DND-41 (cell line): ENCODE results near the gene C5.

ENCODE experiments used
- ATAC-seq: fragments of 200-7000 bp; cut with Tn5 transposase; 3 replicates; pipeline ENCODE4 v1.9.1; 2021; ENCODE audit warnings: low read depth; ENCODE audit not compliant: insufficient read depth
- DNase-seq: peaks from one replicate; pipeline ENCODE4 v3.0.0-alpha.2; 2020
- H2AFZ ChIP-seq: 2 replicates; pipeline ENCODE4 v1.6.0; 2012; ENCODE audit warnings: low read depth, low read length
- H3K27ac ChIP-seq: 2 replicates; pipeline ENCODE4 v1.5.1; 2012; ENCODE audit warnings: low read length, inconsistent platforms
- H3K27me3 ChIP-seq: fragments of 200-600 bp; sonication (generic); 2 replicates; pipeline ENCODE4 v1.6.0; 2012; ENCODE audit warnings: low read length, mild to moderate bottlenecking, inconsistent platforms; ENCODE audit not compliant: insufficient read depth, poor library complexity
- H3K36me3 ChIP-seq: 2 replicates; pipeline ENCODE4 v1.5.1; 2012; ENCODE audit warnings: low read length, inconsistent platforms; ENCODE audit not compliant: insufficient read depth
- H3K4me1 ChIP-seq: 2 replicates; pipeline ENCODE4 v1.5.1; 2012; ENCODE audit warnings: mild to moderate bottlenecking, low read length; ENCODE audit not compliant: insufficient read depth
- H3K4me2 ChIP-seq: 2 replicates; pipeline ENCODE4 v1.6.0; 2012; ENCODE audit warnings: mild to moderate bottlenecking, moderate library complexity, low read length, inconsistent platforms; ENCODE audit not compliant: insufficient read depth
- H3K4me3 ChIP-seq, 2 experiments: fragments of 200-600 bp in 1 of 2; shearing (Covaris generic) in 1 of 2; 2 replicates each; pipeline ENCODE4 v1.5.1; 2012 to 2016; ENCODE audit warnings: inconsistent platforms in 2 of 2, low read length in 2 of 2, mild to moderate bottlenecking in 2 of 2, low read depth in 1 of 2, moderate library complexity in 1 of 2
- H3K79me2 ChIP-seq: 2 replicates; pipeline ENCODE4 v1.6.0; 2012; ENCODE audit warnings: low read length, inconsistent platforms; ENCODE audit not compliant: insufficient read depth
- H3K9ac ChIP-seq: 2 replicates; pipeline ENCODE4 v1.6.0; 2012; ENCODE audit warnings: low read depth, mild to moderate bottlenecking, inconsistent platforms, low read length, moderate library complexity
- H3K9me3 ChIP-seq: 2 replicates; pipeline ENCODE4 v1.5.1; 2012; ENCODE audit warnings: low read length, moderate library complexity, mild to moderate bottlenecking, inconsistent platforms; ENCODE audit not compliant: insufficient read depth, severe bottlenecking
- H4K20me1 ChIP-seq: 2 replicates; pipeline ENCODE4 v1.6.0; 2012; ENCODE audit warnings: low read length; ENCODE audit not compliant: insufficient read depth
- EZH2 ChIP-seq: IDR thresholded peaks from 3 replicates; pipeline ENCODE4 v1.6.1; 2012; ENCODE audit warnings: borderline replicate concordance, low read depth, mild to moderate bottlenecking, moderate library complexity, low read length, inconsistent platforms; ENCODE audit not compliant: severe bottlenecking
- TF ChIP-seq, protein P1 (sequence below): IDR thresholded peaks from 2 replicates; pipeline ENCODE4 v1.5.1; 2012; ENCODE audit warnings: borderline replicate concordance, low read length, moderate library complexity, mild to moderate bottlenecking; ENCODE audit not compliant: poor library complexity, severe bottlenecking; ENCODE audit errors: extremely low read depth

Gene C5

DNA sequence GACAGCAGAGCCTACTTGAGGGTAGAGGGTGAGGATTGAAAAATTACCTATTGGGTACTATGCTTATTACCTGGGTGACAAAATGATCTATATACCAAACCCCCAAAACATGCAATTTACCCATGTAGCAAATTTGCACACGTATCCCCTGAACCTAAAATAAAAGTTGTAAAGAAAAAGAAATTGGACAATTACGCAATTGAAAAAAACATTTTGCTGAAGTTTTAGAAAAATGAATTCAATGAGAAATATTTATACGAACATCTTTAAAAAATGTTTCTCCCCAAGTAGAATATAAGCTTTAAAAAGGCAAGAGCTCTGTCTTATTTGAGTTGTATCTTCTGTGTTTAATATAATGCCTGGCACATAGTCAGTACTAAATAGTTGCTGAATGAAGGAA is 93.2 kb downstream of the C5 start:
- TF ChIP-seq, protein P1, sequence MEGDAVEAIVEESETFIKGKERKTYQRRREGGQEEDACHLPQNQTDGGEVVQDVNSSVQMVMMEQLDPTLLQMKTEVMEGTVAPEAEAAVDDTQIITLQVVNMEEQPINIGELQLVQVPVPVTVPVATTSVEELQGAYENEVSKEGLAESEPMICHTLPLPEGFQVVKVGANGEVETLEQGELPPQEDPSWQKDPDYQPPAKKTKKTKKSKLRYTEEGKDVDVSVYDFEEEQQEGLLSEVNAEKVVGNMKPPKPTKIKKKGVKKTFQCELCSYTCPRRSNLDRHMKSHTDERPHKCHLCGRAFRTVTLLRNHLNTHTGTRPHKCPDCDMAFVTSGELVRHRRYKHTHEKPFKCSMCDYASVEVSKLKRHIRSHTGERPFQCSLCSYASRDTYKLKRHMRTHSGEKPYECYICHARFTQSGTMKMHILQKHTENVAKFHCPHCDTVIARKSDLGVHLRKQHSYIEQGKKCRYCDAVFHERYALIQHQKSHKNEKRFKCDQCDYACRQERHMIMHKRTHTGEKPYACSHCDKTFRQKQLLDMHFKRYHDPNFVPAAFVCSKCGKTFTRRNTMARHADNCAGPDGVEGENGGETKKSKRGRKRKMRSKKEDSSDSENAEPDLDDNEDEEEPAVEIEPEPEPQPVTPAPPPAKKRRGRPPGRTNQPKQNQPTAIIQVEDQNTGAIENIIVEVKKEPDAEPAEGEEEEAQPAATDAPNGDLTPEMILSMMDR = no peak
- no peak for TF ChIP-seq EZH2
- Histone ChIP-seq H3K9ac (no peak overlapping the region), H4K20me1 (no peaks in the 10 kb centered on the region), H3K4me1 (no peaks in the 10 kb centered on the region), H3K4me3 (no peak overlapping the region), H2AFZ (no peak overlapping the region), H3K4me2 (no peak overlapping the region), H3K79me2 (no peaks in the 10 kb centered on the region), H3K27ac (no peak overlapping the region), H3K27me3 (no peaks in the 10 kb centered on the region), H3K9me3 (no peaks in the 10 kb centered on the region), H3K36me3 (no peaks in the 10 kb centered on the region)
- no peak for DNase-seq
- ATAC-seq = no peak

DNA sequence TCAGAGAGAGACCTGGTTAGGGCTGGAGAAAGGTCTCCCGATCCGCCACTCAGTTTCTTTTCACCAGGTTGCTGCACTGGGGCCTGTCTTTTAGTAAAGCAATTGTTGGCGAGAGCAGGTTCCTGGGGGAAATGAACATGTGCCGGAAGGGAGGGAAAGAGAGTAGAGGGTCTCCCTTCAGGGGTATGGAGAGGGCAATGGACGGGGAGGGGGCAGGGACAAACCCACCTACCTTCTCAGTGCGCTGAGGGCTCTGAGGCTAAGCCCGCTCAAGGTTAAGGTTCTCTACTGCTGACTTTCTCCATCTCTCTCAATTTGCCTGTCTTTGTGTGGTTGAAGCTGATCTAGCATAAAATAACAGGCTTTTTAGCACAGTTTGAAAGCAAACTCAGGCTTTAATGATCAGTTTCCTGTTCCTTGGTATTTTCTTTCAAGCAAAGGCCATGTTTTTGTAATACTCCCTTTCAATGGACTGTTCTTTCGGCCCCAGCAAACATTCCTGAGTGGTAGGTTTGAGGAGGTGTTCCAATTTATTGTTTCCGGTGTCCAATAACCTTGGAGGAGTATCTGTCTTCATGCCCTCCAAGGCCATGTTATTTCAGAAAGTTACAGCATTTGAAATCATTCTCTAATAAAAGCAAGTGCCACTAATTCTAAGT is 98.0 kb downstream of the C5 start:
- Histone ChIP-seq H3K4me2 (no peak overlapping the region), H3K9me3 (no peaks in the 10 kb centered on the region), H3K27me3 (no peaks in the 10 kb centered on the region), H3K79me2 (no peaks in the 10 kb centered on the region), H2AFZ (no peak overlapping the region), H3K9ac (no peak overlapping the region), H3K27ac (no peak overlapping the region), H3K36me3 (no peaks in the 10 kb centered on the region), H3K4me3 (no peak overlapping the region), H3K4me1 (no peaks in the 10 kb centered on the region), H4K20me1 (no peaks in the 10 kb centered on the region)
- no peak for TF ChIP-seq EZH2
- TF ChIP-seq, protein P1 = no peak
- no peak for ATAC-seq
- DNase-seq = no peak

DNA sequence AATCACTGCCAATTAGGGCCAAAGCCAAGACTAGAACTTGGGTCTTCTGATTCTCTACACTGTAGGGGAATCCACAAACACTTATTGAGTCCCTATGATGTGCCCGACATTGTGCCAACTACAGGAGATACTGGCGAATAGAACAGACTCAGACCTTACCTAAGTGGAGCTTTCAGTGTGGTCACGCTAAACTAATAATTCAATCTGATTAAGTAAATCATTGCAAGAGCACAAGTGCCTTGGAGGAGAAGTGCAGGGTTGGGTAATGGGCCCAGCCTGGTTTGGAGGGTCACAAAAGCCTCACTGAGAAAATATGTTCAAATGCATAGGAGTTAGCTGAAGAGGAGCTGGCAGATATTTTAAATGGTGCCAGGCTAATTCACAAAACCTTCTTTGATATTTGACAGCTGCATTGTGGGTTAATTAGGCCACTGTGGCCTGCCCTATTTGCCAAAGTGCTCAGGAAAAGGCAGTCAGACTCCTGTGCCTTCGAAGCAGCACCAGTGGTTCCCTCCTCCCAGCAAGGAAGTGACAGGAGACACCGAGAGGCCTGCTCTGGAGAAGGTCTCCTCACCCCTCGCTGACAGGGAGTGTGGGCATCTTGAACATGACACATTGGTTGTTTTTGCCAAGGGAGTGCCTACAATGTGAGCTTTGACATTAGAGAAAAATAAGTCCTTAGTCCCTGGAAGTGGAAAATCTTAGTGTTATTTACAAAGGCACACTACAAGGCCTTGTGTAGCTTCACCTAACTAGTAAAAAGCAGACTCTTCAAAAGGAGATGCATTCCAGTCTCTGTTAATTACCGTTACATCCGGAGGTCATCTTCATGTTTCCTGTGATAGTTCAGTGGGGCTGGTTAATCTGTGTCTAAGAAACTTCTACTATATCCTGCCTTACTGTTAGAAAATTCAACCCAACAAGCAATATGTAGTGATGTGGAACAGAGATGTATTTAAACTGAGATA is 99.4 kb downstream of the C5 start:
- Histone ChIP-seq H3K36me3 (no peaks in the 10 kb centered on the region), H3K4me2 (no peak overlapping the region), H3K79me2 (no peaks in the 10 kb centered on the region), H2AFZ (peak overlapping the region; percentile 13; the same call in 1 of the 2 replicates), H3K4me3 (no peak overlapping the region), H3K9me3 (no peaks in the 10 kb centered on the region), H3K4me1 (no peaks in the 10 kb centered on the region), H3K27ac (no peak overlapping the region), H3K9ac (no peak overlapping the region), H4K20me1 (no peaks in the 10 kb centered on the region), H3K27me3 (no peaks in the 10 kb centered on the region)
- no peak for DNase-seq
- TF ChIP-seq, protein P1 = no peak
- no peak for TF ChIP-seq EZH2
- ATAC-seq = no peak
